ENCODE measurements around the gene GIPR. TPM values are rescaled to one million over a fixed set of nuclear protein-coding genes. Genes with fewer than 3 reads are reported as not detected.

Gene GIPR
- total and polyA plus RNA-seq, 10 of the 15 experiments (the other 5 are each of a cell fraction or from before 2014, with no cell fraction given): 1.7 to 26.3 (median 13.7) TPM

DNA sequence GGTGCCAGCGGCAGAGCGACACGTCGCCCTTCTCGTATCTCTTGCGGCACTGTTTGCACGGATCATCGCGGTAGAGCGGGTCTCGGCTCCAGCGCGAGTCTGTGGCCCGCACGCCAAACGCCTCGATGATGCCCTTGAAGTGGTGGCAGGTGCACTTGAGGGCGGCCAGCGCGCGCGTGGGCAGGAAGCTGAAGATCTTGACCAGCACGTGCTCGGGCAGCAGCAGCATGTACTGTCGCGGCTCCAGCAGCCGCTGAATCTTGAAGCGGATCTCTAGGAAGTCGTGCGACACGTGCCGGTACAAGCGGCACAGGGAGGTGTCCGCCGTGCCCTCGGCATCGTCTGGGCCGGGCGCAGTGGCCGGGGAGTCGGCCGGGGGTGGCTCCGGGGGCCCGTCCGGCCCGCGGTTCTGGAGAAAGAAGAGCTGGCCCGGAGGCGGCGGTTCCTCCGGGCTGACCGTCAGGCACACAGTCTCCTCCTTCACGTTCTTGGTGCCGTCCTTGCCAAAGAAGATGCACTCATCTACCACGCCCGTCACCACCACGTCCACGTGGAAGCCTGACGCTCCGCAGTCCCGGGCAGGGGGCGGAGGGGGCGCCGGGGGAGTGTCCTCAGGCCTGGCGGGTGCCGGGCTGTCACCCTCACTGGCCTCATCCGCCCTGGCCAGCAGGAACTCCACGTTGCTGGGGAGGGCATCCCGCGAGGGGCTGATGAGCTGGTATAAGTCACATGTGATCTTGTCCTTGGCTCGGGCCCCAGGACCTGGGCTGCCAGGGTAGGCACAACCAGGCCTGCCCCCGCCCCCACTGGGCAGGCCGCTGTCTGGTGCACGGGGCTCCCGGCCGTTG, 44.1 kb downstream of the GIPR start:
- H3K9me3 ChIP-seq (replicated peaks; ENCODE audit: control insufficient read depth, insufficient read depth, low read length): no peaks in the 10 kb centered on the region
- no peaks in the 10 kb centered on the region for H4K20me1 ChIP-seq (ENCODE audit: control insufficient read depth, insufficient read depth)
- no peak overlapping the region for H3K9ac ChIP-seq (ENCODE audit: control insufficient read depth, insufficient read depth, low read length)
- intact Hi-C loops (cut with micrococcal nuclease; ENCODE audit: unreplicated experiment): no loop called here
- H3K27me3 ChIP-seq (replicated peaks in 1 of 2; ENCODE audit: control insufficient read depth in 2 of 2, insufficient read depth in 2 of 2, low read length in 1 of 2): no peaks in the 10 kb centered on the region
- SMC1A ChIA-PET (ENCODE audit: uncharacterized antibody, unreplicated experiment): no interaction called here
- POLR2A ChIA-PET: interaction anchor here (0.6 to 1.2 kb wide), 2 partner anchors 20 to 71 kb away, joined by 3 read pairs; partner anchors contain the start of genes DMPK and SNRPD2
- no peak for TF ChIP-seq SMAD5 (IDR thresholded peaks at IDR 0.05; ENCODE audit: low read depth)
- TF ChIP-seq POLR2A (IDR thresholded peaks at IDR 0.05; ENCODE audit: low read depth, low read length): peak; percentile 35
- TF ChIP-seq ZNF384 (IDR thresholded peaks at IDR 0.05; ENCODE audit: borderline replicate concordance, low read depth, low read length): no peak
- 98% methylated on average over 72 of the region's 76 CpGs for WGBS (ENCODE audit: insufficient coverage, insufficient replicate concordance, low lambda C conversion rate, missing lambda C conversion rate)
- RAD21 ChIA-PET (ENCODE audit: unreplicated experiment): interaction anchor here (0.6 kb wide), 1 partner anchor 8 kb away, joined by 3 read pairs; no protein-coding TSS in a partner anchor
- no peak overlapping the region for H2AFZ ChIP-seq (ENCODE audit: control insufficient read depth, low read depth, low read length)
- peaks cover 4 to 19% of the 10 kb centered on the region in 2 experiments; a peak in 3 of 4 replicates for H3K36me3 ChIP-seq (ENCODE audit: control insufficient read depth in 2 of 2, insufficient read depth in 2 of 2, low read length in 1 of 2)
- FAIRE-seq: no peak
- ATAC-seq: no peak
- CTCF ChIA-PET: interaction anchor here (0.7 kb wide), 1 partner anchor 11 kb away, joined by 4 read pairs; no protein-coding TSS in a partner anchor
- no peak overlapping the region for H3K27ac ChIP-seq (ENCODE audit: control insufficient read depth, insufficient read depth)
- no peak overlapping the region for H3K4me3 ChIP-seq
- in situ Hi-C loops (cut with MboI): no loop called here
- no peak for DNase-seq (ENCODE audit: low read depth, low spot score)
- peaks cover 17% of the 10 kb centered on the region for H3K4me1 ChIP-seq (ENCODE audit: control insufficient read depth, insufficient read depth, low read length)
- H3K4me2 ChIP-seq (ENCODE audit: control insufficient read depth, insufficient read depth): no peak overlapping the region
- BruUV-seq (replicated peaks): no TSS peak
- peaks cover 55% of the 10 kb centered on the region for H3K79me2 ChIP-seq (ENCODE audit: control insufficient read depth, insufficient read depth, low read length)

DNA sequence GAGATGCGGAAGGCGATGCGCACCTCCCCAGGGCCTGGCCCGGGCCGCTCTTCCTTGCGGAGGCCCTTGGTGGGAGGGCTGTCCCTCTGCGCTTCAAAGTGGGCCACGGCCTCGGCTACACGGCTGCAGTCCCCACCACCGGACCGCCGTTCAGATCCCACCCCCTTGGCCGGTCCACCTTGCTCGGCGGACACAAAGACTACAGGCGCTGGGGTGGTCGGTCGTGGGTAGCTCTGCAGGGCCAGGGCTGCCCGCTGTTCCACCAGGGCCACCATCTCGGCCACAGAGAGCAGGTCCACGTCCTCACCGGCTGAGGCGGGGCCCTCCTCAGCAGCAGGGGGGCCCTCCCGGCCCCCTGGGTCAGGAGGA, 44.7 kb downstream of the GIPR start:
- H3K4me2 ChIP-seq (ENCODE audit: control insufficient read depth, insufficient read depth): no peak overlapping the region
- H3K4me3 ChIP-seq: no peak overlapping the region
- WGBS (ENCODE audit: insufficient coverage, insufficient replicate concordance, low lambda C conversion rate, missing lambda C conversion rate): 95% methylated on average over 15 of the region's 25 CpGs
- intact Hi-C loops (cut with micrococcal nuclease; ENCODE audit: unreplicated experiment) (no loop called here), in situ Hi-C loops (cut with MboI) (no loop called here)
- no peak for DNase-seq (ENCODE audit: low read depth, low spot score)
- H3K36me3 ChIP-seq (ENCODE audit: control insufficient read depth in 2 of 2, insufficient read depth in 2 of 2, low read length in 1 of 2): peaks cover 4 to 19% of the 10 kb centered on the region in 2 experiments; a peak in 3 of 4 replicates
- no peaks in the 10 kb centered on the region for H3K27me3 ChIP-seq (replicated peaks in 1 of 2; ENCODE audit: control insufficient read depth in 2 of 2, insufficient read depth in 2 of 2, low read length in 1 of 2)
- ChIA-PET RAD21 (ENCODE audit: unreplicated experiment) (no interaction called here), SMC1A (ENCODE audit: uncharacterized antibody, unreplicated experiment) (no interaction called here), POLR2A (interaction anchor here (1.2 kb wide), 1 partner anchor 21 kb away, joined by 3 read pairs; the partner anchor contains the start of gene SNRPD2), CTCF (interaction anchor here (0.7 kb wide), 1 partner anchor 11 kb away, joined by 4 read pairs; no protein-coding TSS in a partner anchor)
- H2AFZ ChIP-seq (ENCODE audit: control insufficient read depth, low read depth, low read length): no peak overlapping the region
- no peak overlapping the region for H3K9ac ChIP-seq (ENCODE audit: control insufficient read depth, insufficient read depth, low read length)
- no TSS peak for BruUV-seq (replicated peaks)
- no peaks in the 10 kb centered on the region for H4K20me1 ChIP-seq (ENCODE audit: control insufficient read depth, insufficient read depth)
- H3K4me1 ChIP-seq (ENCODE audit: control insufficient read depth, insufficient read depth, low read length): peaks cover 16% of the 10 kb centered on the region
- no peak overlapping the region for H3K27ac ChIP-seq (ENCODE audit: control insufficient read depth, insufficient read depth)
- no peaks in the 10 kb centered on the region for H3K9me3 ChIP-seq (replicated peaks; ENCODE audit: control insufficient read depth, insufficient read depth, low read length)
- peaks cover 56% of the 10 kb centered on the region for H3K79me2 ChIP-seq (ENCODE audit: control insufficient read depth, insufficient read depth, low read length)
- no peak for FAIRE-seq
- no peak for ATAC-seq
- TF ChIP-seq CBX5 (IDR thresholded peaks at IDR 0.05; ENCODE audit: low read depth) (no peak), YBX1 (IDR thresholded peaks at IDR 0.05) (no peak), EGR1 (IDR thresholded peaks at IDR 0.05; ENCODE audit: borderline replicate concordance in 1 of 2, low read depth in 2 of 2, low read length in 2 of 2) (no peak), PML (IDR thresholded peaks at IDR 0.05; ENCODE audit: low read length) (no peak), SMARCA5 (IDR thresholded peaks at IDR 0.05) (no peak), EP300 (IDR thresholded peaks at IDR 0.05; ENCODE audit: borderline replicate concordance in 1 of 2, control insufficient read depth in 1 of 2, low read depth in 2 of 2, low read length in 2 of 2) (no peak), YY1 (IDR thresholded peaks at IDR 0.05; ENCODE audit: low read depth, low read length) (no peak), ATF7 (IDR thresholded peaks at IDR 0.05; ENCODE audit: low read depth) (no peak)
- TF ChIP-seq, protein P1, sequence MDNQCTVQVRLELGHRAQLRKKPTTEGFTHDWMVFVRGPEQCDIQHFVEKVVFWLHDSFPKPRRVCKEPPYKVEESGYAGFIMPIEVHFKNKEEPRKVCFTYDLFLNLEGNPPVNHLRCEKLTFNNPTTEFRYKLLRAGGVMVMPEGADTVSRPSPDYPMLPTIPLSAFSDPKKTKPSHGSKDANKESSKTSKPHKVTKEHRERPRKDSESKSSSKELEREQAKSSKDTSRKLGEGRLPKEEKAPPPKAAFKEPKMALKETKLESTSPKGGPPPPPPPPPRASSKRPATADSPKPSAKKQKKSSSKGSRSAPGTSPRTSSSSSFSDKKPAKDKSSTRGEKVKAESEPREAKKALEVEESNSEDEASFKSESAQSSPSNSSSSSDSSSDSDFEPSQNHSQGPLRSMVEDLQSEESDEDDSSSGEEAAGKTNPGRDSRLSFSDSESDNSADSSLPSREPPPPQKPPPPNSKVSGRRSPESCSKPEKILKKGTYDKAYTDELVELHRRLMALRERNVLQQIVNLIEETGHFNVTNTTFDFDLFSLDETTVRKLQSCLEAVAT (IDR thresholded peaks at IDR 0.05): no peak
- TF ChIP-seq, protein P2, sequence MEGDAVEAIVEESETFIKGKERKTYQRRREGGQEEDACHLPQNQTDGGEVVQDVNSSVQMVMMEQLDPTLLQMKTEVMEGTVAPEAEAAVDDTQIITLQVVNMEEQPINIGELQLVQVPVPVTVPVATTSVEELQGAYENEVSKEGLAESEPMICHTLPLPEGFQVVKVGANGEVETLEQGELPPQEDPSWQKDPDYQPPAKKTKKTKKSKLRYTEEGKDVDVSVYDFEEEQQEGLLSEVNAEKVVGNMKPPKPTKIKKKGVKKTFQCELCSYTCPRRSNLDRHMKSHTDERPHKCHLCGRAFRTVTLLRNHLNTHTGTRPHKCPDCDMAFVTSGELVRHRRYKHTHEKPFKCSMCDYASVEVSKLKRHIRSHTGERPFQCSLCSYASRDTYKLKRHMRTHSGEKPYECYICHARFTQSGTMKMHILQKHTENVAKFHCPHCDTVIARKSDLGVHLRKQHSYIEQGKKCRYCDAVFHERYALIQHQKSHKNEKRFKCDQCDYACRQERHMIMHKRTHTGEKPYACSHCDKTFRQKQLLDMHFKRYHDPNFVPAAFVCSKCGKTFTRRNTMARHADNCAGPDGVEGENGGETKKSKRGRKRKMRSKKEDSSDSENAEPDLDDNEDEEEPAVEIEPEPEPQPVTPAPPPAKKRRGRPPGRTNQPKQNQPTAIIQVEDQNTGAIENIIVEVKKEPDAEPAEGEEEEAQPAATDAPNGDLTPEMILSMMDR (IDR thresholded peaks at IDR 0.05 in 2 of 3, conservative IDR thresholded peaks at IDR 0.05 in 1 of 3; ENCODE audit: control insufficient read depth in 2 of 3, extremely low read depth in 1 of 3, insufficient read depth in 1 of 3, low read depth in 3 of 3, low read length in 3 of 3): no peak
